HG03460 (cell line): ENCODE data around the gene TNFRSF9.
"Not testable (repeated sequence)": the region's sequence is repeated elsewhere in the genome, so short reads cannot be mapped to it uniquely, and the experiment has no call there.

Experiments used
- ATAC-seq: cut with Tn5 transposase; IDR thresholded peaks from one replicate; pipeline ENCODE4 v1.9.1; 2021; ENCODE audit not compliant: unreplicated experiment

TNFRSF9 gene

GRCh38 chr1:7940745-7941436, at the start of gene TNFRSF9:
TSS of gene TNFRSF9 (minus strand) at chr1:7940839. CDS start at chr1:7939994, 845 bp downstream.
- no peak for ATAC-seq

- no peak for ATAC-seq
These were observed 49.3 kb upstream of the TNFRSF9 start for GRCh38 chr1:7989762-7990428.

GRCh38 chr1:7988576-7988975, 47.9 kb upstream of the TNFRSF9 start:
- ATAC-seq: no peak

GRCh38 chr1:7987528-7987927, 46.9 kb upstream of the TNFRSF9 start:
- ATAC-seq: no peak

- no peak for ATAC-seq
These were observed 45.4 kb upstream of the TNFRSF9 start for GRCh38 chr1:7985851-7986612.

- no peak for ATAC-seq
These were observed 44.2 kb upstream of the TNFRSF9 start for GRCh38 chr1:7984811-7985210.

GRCh38 chr1:7983086-7983778, 42.6 kb upstream of the TNFRSF9 start:
- ATAC-seq: no peak

- no peak for ATAC-seq
These were observed 40.3 kb upstream of the TNFRSF9 start for GRCh38 chr1:7980984-7981383.

GRCh38 chr1:7975212-7975865, 34.7 kb upstream of the TNFRSF9 start:
- no peak for ATAC-seq

GRCh38 chr1:7973086-7973485, 32.4 kb upstream of the TNFRSF9 start:
- no peak for ATAC-seq

GRCh38 chr1:7972285-7972684, 31.6 kb upstream of the TNFRSF9 start:
- no peak for ATAC-seq

- ATAC-seq: no peak
These were observed 30.4 kb upstream of the TNFRSF9 start for GRCh38 chr1:7971024-7971423.

GRCh38 chr1:7970246-7970645, 29.6 kb upstream of the TNFRSF9 start:
- no peak for ATAC-seq

GRCh38 chr1:7967651-7968050, 27.0 kb upstream of the TNFRSF9 start:
- ATAC-seq: no peak

- no peak for ATAC-seq
These were observed 26.6 kb upstream of the TNFRSF9 start for GRCh38 chr1:7967196-7967595.

- no peak for ATAC-seq
These were observed 23.8 kb upstream of the TNFRSF9 start for GRCh38 chr1:7964476-7964875.

GRCh38 chr1:7963841-7964240, 23.2 kb upstream of the TNFRSF9 start:
- ATAC-seq: not testable (repeated sequence)

GRCh38 chr1:7963378-7963730, 22.7 kb upstream of the TNFRSF9 start:
- not testable (repeated sequence) for ATAC-seq

GRCh38 chr1:7962636-7963377, 22.2 kb upstream of the TNFRSF9 start:
- no peak for ATAC-seq

GRCh38 chr1:7962014-7962335, 21.3 kb upstream of the TNFRSF9 start:
- ATAC-seq: peak; percentile 5
